Measurements from ENCODE around the gene STN1.

- TF ChIP-seq CTCF (IDR thresholded peaks at IDR 0.05) (no peak), POLR2A (IDR thresholded peaks at IDR 0.05) (no peak)
Measured at GRCh38 chr10:103834436-103835095, 83.4 kb downstream of the STN1 start.

Measured in testis (tissue), 2 donors.